CD4-positive, alpha-beta T cell treated with Interleukin-15 for 1 hour (primary cell): ENCODE results near the gene CDC42SE1.
"Not testable (repeated sequence)": the region's sequence is repeated elsewhere in the genome, so short reads cannot be mapped to it uniquely, and the experiment has no call there.

Source experiments
- DNase-seq: peaks from one replicate; pipeline ENCODE4 v3.0.0-alpha.2; 2020

CDC42SE1 gene, protein sequence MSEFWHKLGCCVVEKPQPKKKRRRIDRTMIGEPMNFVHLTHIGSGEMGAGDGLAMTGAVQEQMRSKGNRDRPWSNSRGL

DNA sequence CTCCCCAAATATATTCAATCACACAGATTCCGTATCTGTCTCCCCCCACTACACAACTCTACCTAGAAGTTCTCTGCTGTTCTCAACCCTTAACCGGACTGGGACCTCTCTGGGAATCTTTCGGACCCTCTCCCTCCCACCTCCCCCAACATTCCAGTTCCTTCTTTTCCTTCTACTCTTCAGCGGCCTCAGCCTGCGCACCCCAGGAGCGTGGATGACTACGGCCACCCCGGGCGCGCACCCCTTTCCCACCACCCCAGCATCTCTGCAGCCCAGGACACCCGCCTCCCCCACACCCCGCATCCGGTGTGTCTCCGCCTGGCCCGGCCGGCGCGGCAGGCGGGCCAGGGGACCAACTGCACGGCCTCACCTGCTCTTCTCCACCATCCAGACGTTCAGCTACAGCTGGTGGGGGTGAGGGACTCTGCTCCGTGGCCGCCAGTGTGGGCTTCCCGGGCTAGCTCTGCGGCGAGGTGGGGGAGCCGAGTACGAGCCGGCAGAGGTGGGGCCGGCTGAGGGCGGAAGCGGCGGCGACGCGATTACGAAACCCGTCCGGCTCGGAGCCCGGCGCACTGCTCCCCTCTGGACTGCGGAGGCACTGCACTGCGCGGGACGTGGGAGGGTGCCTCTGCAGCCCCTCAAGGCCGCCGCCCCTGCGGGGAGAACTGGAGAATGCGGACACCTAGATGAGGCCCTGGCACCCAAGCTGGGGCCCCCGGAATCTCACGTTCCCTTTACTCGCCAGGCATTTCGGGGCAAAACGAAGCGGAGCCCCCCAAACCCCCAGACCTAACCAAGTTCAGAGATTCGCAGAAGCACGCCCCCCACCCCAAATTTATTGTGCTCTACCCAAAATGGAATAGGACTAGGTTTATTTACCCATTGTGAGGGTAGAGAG, at the start of gene CDC42SE1:
TSS of gene CDC42SE1 (minus strand) at position 514 of the 898 bp plus-strand sequence. CDS start 3,892 bp downstream, outside the sequence.
- DNase-seq = peak; percentile 89

DNA sequence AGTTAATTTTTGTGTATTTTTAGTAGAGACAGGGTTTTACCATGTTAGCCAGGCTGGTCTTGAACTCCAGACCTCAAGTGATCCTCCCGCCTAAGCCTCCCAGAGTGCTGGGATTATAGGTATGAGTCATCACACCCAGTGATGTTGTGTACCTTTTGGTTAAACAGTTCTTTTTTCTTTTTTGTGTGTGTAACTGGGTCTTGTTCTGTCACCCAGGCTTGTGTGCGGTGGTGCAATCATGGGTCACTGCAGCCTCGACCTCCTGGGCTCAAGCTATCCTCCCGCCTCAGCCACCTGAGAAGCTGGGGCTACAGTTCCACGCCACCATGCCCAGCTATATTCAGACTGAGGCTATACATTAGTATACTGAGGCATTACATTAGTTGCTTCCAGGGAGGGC, 48.9 kb upstream of the CDC42SE1 start:
- no peak for DNase-seq

DNA sequence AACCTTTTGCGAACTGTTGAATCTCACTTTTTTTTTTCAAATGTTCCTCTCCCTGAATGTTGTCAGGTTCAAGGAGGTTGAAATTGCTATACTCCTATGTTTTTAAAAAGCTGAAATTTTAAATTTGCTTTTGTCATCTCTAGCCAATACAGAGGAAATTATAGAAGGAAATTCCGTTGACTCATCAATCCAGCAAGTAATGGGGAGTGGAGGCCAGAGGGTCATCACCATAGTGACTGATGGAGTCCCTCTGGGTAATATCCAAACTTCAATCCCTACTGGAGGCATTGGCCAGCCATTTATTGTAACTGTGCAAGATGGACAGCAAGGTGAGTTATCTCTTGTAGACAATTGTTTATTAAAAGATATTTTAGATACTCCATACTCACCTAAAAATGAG, 47.5 kb upstream of the CDC42SE1 start:
- no peak for DNase-seq

DNA sequence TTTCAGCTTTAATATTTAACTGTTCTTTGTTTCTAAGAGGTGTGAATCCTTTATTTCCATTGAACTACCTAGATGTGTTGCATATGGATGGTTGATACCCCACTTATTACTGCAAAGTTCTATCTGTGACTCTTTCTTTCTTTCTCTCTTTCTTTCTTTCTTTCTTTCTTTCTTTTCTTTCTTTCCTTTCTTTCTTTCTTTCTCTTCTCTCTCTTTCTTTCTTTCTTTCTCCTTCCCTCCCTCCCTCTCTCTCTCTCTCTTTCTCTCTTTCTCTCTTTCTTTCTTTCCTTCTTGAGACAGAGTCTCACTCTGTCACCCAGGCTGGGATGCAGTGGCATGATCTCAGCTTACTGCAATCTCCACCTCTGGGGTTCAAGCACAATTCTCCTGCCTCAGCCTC, 45.2 kb upstream of the CDC42SE1 start:
- no peak for DNase-seq

DNA sequence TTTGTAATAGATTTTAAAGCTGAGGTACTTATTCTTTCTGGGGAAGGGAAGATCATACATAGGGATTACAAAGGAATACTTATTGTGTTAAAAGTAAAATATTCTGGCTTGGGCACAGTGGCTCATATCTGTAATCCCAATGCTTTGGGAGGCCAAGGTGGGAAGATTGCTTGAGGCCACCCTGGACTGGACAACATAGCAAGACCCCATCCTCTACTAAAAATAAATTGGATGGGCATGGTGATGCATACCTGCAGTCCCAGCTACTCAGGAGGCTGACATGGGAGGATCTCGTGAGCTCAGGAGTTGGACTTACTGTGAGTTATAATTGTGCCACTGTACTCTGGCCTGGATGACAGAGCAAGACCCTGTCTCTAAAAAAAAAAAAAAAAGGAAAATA, 38.7 kb upstream of the CDC42SE1 start:
- DNase-seq = no peak

DNA sequence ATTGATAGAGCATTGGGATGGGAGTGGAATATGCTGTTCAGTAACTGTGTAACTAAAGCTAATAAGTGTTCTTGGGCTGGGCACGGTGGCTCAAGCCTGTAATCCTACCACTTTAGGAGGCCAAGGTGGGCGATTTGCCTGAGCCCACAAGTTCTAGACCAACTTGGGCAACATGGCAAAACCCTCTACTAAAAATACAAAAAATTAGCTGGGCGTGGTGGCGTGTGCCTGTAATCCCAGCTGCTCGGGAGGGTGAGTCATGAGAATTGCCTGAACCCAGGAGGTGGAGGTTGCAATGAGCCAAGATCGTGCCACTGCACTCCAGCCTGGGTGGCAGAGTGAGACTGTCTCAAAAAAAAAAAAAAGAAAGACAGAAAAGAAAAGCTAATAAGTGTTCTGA, 38.0 kb upstream of the CDC42SE1 start:
- DNase-seq = not testable (repeated sequence)

DNA sequence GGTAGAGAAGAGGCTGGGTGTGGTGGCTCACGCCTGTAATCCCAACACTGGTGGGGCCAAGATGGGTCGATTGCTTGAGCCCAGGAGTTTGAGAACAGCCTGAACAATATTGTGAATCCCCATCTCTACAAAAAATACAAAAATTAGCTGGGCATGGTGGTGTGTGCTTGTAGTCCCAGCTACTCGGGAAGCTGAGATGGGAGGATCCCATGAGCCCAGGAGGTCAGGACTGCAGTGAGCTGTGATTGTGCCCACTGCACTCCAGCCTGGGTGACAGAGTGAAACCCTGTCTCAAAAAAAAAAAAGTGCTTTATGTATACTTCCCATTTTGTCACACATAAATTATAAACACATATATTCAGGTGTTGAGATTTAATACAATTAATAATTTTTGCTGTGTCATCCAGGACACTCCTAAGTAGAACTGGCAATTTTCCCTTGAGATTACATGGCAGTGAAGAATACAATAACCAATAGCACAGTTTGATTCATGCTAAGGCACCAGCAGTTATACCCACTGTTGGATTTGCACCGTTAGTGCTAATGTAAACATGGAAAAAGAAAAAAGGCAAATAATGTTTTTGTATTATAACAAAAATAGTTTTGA, 26.6 kb upstream of the CDC42SE1 start:
- no peak for DNase-seq

DNA sequence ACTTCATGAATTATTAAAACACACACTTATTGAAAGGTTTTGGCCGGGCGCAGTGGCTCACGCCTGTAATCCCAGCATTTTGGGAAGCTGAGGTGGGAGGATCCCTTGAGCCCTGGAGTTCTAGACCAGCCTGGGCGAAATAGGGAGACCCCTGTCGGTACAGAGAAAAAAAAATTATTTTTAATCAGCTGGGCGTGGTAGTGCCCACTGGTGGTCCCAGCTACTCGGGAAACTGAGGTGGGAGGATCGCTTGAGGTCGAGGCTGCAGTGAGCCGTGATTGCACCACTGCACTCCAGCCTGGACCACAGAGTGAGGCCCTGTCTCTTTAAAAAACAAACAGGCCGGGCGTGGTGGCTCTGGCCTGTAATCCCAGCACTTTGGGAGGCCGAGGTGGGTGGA, 12.8 kb upstream of the CDC42SE1 start:
- DNase-seq = no peak

DNA sequence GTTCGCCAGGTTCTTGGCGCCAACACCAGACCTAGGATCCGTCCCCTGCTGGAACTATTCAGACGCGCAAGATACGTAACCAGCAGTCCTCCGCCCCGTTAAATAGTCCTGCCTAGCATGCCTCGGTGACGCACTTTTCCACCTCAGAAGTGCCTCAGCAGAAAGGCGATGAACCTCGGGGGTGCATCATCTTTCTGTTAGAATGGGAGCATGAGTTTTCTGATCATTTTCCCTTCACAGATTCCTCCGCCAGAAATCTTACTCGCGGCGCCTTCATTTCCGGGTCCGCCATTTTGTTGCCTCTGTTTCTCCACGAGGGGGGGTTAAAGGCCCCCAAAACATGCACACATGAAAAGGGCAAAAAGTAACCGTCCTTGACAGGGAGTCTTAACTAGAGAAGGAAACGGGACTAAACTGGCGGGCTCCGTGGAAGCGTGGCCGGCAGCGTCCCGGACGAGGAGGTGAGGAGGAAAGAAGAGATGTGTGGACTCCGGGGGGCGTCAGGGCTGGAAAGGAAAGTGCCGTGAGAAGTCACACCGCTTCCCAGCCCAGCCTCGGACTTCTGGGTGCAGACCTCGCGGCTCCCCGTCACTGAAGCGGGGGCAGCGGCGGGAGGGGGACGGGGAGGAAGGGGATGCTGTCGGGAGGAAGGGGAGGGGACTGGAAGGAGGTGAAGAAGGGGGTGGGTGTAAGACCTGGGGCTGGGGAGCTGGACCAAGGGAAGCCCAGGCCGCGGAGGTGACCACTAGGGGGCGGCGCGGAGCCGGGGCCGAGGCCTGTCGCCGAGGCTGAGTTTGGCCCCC, 11.3 kb upstream of the CDC42SE1 start, which contains the start of gene GABPB2:
TSS of gene GABPB2 (plus strand) at position 288 of the 803 bp plus-strand sequence. CDS start 17,429 bp downstream, outside the sequence.
- DNase-seq = peak; percentile 88

DNA sequence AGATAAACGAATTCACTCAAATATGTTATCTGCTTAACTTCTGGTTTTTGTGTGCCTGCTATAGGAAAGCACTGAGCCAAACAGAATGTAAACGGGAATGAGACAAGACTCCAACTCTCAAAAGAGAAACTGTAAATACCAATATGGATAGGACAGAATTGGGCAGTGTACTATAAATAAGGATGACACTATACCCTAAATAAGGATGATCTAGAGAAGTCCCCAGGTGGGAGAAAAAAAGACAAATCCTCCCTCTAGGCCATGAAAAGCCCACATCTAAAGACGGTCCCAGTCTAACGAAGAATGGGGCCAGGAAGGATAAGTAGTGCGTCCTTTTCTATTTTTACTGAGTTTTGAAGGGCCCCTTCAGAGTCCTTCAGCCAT, 9.7 kb upstream of the CDC42SE1 start:
- no peak for DNase-seq

DNA sequence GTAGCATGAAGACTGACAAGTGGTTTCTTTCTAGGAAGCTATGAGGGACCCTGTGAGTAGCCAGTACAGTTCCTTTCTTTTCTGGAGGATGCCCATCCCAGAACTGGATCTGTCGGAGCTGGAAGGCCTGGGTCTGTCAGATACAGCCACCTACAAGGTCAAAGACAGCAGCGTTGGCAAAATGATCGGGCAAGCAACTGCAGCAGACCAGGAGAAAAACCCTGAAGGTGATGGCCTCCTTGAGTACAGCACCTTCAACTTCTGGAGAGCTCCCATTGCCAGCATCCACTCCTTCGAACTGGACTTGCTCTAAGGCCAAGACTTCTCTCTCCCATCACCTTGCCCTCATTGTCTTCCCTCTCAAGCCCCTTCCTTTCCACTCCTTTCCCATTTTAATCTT, 7.8 kb upstream of the CDC42SE1 start:
- DNase-seq = no peak

DNA sequence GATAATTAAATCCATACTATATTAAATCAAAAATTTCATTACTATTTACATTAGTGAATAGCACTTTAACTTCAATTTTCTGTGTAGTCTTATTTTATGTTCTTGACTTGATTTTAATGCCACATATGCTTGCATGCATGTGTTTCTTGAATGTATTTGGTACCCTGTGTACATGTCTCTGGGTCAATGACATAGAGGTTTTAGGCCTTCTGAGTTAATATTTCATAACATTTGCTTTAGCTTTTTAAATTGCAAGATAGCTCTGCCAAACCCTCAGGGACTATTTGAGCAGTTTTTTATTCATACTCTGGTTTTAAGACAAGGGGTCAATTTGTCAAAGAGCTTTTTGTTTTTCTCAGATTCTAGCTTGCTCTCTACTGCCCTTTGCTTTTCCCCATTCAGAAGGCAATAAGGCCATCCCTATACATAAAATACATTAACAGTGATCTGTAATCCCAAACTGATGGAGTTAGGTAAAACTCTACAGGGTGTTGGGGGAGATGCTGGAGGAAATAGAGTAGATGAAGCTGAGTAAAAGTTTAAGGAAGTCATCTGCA, 5.7 kb upstream of the CDC42SE1 start:
- no peak for DNase-seq

DNA sequence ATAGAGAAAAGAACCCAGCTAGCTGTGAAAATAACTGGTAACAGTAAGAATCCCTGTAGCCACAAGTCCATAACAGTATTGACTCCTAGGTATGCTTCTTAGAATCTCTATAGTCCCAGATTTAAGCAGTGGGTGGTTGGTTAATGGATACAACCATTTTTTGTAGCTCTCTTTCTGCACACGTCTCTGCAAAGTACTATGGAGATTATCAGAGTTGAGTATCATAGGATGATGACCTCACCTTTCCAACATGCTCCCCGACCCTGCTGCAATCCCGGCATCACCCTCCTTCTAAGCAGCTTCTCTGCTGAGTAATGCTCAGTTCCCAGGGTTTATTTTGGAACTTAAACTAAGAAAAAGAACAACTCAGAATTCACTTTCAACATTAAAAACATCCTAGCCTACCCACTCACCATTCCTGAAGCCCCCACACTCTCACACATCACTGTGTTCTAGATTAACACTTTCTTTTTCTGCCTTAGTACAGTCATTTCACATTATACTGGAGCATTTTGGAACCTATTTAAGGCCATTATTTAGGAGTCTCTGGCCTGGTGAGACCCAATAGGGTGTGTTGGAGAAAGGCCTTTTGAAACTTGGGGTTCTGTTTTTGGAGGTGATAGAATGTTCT, 3.4 kb upstream of the CDC42SE1 start:
- no peak for DNase-seq

DNA sequence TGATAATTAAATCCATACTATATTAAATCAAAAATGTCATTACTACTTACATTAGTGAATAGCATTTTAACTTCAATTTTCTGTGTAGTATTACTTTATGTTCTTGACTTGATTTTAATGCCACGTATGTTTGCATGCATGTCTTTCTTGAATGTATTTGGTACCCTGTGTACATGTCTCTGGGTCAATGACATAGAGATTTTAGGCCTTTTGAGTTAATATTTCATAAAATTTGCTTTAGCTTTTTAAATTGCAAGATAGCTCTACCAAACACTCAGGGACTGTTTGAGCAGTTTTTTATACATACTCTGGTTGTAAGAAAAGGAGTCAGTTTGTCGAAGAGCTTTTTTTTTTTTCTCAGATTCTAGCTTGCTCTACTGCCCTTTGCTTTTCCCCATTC, 2.3 kb upstream of the CDC42SE1 start:
- DNase-seq = no peak

DNA sequence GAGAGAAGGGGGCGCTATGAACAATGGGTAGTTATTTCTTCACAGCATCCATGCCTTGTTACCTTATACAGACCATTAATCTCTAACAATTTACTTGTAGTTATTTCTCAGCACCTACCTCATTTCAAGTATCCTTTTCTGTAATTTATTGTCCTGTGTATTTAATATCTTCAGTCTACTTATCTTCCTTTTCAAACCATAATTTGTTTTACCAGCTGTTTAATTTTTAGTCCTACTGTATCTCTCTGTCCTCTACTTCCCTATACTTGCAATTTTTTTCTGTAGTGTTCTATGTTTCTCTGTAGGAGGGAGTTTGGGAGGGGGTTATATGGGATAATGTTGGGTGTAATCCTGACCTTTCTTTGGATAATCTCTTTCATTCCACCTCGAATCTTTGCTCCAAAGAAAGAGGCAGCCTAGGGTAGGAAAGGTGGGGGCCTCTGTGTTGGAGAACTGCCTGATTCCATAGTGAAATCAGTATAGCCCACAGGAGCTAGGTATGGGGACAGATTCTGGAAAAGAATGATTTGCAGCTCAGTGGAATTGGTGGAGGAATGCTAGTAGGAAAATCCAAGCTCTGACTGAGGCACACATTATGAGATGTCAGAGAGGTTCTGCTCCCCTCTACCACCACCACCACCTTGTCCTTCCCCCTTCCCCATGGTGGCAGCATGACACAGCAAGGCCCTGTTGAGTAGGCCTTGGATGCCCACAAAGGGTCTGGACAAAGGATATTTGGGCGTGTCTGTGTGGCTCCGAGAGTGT, 1.4 kb upstream of the CDC42SE1 start:
- DNase-seq = no peak

DNA sequence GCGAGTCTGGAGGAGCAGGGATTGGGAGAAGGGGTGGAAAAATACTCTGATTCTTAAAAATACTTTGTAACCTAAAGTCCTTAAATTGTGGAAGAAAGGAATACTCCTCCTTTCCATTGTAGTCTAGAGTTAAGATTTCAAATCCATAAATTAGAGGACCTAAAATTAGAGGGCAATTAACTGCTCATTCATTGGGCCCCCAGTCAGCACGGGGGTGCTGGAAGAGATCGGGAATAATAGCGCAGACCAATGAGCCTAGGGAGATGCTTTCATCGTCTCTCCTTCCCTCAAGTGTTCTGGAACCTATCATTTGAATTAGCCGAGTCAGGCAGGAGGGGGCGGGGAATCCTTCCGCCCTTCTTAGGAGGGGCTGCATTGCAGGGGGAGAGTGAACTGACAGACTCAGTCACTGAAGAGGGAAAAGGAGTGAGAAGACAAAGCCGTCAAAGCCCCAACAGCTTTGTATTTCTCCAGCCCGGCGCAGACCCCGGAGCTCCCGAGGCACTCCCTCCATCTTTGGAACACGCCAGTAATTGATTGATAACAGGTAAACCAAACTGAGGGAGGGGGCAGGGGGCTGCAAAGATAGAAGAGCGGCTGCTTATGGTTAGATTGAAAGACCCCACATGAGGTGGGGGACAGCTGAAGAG, 710 bp upstream of the CDC42SE1 start, which contains the start of gene MLLT11:
TSS of gene MLLT11 (plus strand) at position 391 of the 650 bp plus-strand sequence. CDS start 6,828 bp downstream, outside the sequence.
- no peak for DNase-seq

DNA sequence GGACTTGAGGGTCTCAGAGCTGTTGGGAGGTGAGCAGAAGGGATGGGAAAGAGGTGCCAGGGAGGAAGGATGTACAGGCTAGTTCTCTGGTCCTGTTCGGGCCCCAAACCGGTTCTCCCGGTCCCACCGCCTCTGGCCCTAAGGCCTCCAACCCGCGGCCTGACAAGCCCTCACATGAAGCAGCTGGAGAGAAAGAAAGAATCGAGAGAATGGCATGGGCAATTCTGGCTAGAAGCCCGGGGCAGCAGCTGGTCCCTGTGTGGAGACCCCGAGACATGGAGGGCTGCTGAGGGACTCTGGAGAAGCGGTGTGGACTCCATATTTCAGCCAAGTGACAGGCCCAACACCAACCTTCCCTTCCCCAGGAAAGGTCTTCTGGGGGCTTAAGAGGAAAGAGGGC, 730 bp downstream of the CDC42SE1 start:
- DNase-seq = no peak

DNA sequence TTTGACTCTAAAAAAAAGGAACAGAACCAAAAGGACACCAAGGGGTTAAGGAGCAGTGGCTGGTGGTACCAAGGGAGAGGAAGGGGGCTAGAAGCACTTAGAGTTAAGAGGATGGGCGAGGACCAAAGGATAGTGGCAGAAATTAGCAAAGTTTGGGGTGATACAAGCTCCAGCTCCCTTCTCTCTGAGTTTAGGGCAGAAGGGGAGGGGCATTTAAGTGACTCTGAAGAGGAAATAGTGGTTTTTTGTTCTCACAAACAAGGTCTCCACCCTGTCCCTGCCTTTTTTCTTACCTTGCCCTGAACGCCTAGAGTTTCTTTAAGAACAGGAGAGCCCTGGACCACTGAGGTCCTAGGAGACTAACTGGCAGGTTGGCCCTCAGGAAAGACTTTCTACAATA, 3.3 kb downstream of the CDC42SE1 start:
- DNase-seq = peak; percentile 49

DNA sequence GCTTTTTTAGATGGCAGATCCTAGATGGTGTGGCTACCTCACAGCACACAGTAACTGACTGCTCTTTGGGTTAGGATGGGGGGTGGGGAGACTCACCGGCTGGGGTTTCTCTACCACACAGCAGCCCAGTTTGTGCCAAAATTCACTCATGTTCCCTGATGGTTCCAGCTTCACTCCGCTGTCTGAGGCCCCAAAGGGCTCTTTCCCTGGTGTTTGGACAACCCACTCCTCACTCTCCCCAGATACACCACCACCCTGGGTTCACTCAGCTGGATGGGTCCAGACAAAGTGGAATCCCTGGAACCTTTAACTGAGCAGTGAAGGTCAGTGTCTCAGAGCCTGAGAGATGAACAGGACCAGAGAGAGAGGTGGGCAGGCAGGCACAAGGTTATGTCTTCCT, 3.8 kb downstream of the CDC42SE1 start:
- DNase-seq = no peak

DNA sequence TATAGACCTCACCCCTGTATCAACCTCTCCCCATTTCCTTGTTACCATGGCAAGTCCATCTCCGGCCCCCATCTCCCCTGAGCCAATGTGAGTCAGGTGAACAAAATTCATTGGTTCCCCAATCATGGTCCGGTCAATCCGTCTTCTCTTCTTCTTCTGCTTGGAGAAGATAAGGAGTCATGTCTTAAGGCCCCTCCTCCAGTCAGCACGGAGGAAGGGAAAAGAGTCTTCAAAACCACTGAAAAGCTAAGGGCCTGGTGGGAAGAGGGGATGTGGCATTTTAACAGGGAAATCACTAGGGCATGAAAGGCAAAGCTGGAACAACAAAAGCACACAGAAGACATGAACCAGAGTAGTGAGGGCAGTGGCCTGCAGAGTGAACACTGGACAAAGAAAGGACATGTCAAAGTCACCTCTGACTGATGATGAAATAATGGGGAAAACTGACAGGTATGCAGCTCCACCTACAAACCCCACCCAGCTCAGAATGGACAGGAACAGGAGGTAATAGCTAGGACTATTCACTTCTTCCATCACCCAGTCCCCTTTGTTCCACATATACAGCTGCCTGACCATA, 4.4 kb downstream of the CDC42SE1 start:
- DNase-seq = no peak
